Endothelial cell (in vitro differentiated cells): ENCODE results near the gene CHST13. TPM values are rescaled to one million over a fixed set of nuclear protein-coding genes. Genes with fewer than 3 reads are reported as not detected.

ENCODE experiments used
- DNase-seq: peaks from one replicate; pipeline ENCODE4 v3.0.0; 2021; ENCODE audit warnings: low spot score
- H3K27ac Mint-ChIP-seq: one replicate; pipeline ENCODE4 v1.8.0; 2021; ENCODE audit warnings: mixed read lengths, inconsistent platforms; ENCODE audit not compliant: unreplicated experiment
- H3K27me3 Mint-ChIP-seq: one replicate; pipeline ENCODE4 v1.8.0; 2021; ENCODE audit warnings: mild to moderate bottlenecking, moderate library complexity, mixed read lengths, inconsistent platforms; ENCODE audit not compliant: unreplicated experiment
- H3K36me3 Mint-ChIP-seq: one replicate; pipeline ENCODE4 v1.8.0; 2021; ENCODE audit warnings: mild to moderate bottlenecking, low read depth, mixed read lengths, inconsistent platforms; ENCODE audit not compliant: unreplicated experiment
- H3K4me1 Mint-ChIP-seq: one replicate; pipeline ENCODE4 v1.8.0; 2021; ENCODE audit warnings: mild to moderate bottlenecking, mixed read lengths, inconsistent platforms; ENCODE audit not compliant: unreplicated experiment
- H3K4me3 Mint-ChIP-seq: one replicate; pipeline ENCODE4 v1.8.0; 2021; ENCODE audit warnings: mild to moderate bottlenecking, mixed read lengths, inconsistent platforms; ENCODE audit not compliant: unreplicated experiment
- H3K9me3 Mint-ChIP-seq: one replicate; pipeline ENCODE4 v1.8.0; 2021; ENCODE audit warnings: mixed read lengths, inconsistent platforms; ENCODE audit not compliant: unreplicated experiment
- CTCF ChIP-seq: fragments of 200-600 bp; sonication (generic); IDR thresholded peaks from one replicate; pipeline ENCODE4 v1.5.0; 2021; ENCODE audit warnings: antibody characterized with exemption; ENCODE audit not compliant: unreplicated experiment
- total RNA-seq: library from RNA; stranded (reverse); fragmentation: NEBNext Ultra II Directional; extraction: Animal tissue kit (Norgen Biotek cat#: 25700); gene quantifications from one replicate; pipeline ENCODE4 v1.2.1, GENCODE V29; 2021; ENCODE audit not compliant: unreplicated experiment

The CHST13 gene
- total RNA-seq, 1 donor from 2014 or later: not detected

- H3K4me3 Mint-ChIP-seq: no peak overlapping the region
- no peak overlapping the region for H3K27ac Mint-ChIP-seq
- peaks cover 14% of the 10 kb centered on the region for H3K4me1 Mint-ChIP-seq
- no peaks in the 10 kb centered on the region for H3K9me3 Mint-ChIP-seq
- TF ChIP-seq CTCF: no peak
- peaks cover 7% of the 10 kb centered on the region for H3K27me3 Mint-ChIP-seq
- peaks cover 4% of the 10 kb centered on the region for H3K36me3 Mint-ChIP-seq
- DNase-seq: no peak
These were observed 34.9 kb upstream of the CHST13 start for GRCh38 chr3:126488886-126489569.

- Mint-ChIP-seq H3K27ac (no peak overlapping the region), H3K9me3 (no peaks in the 10 kb centered on the region), H3K4me1 (peaks cover 14% of the 10 kb centered on the region), H3K27me3 (peaks cover 10% of the 10 kb centered on the region), H3K36me3 (no peaks in the 10 kb centered on the region), H3K4me3 (no peak overlapping the region)
- DNase-seq: no peak
- no peak for TF ChIP-seq CTCF
These were observed 33.3 kb upstream of the CHST13 start for GRCh38 chr3:126490619-126491018.

GRCh38 chr3:126491221-126492013 lies 32.5 kb upstream of the CHST13 start:
- Mint-ChIP-seq H3K9me3 (no peaks in the 10 kb centered on the region), H3K4me3 (no peak overlapping the region), H3K36me3 (no peaks in the 10 kb centered on the region), H3K27ac (no peak overlapping the region), H3K27me3 (peaks cover 10% of the 10 kb centered on the region), H3K4me1 (peaks cover 12% of the 10 kb centered on the region)
- DNase-seq: no peak
- TF ChIP-seq CTCF: no peak

GRCh38 chr3:126493051-126493450 lies 30.9 kb upstream of the CHST13 start:
- H3K4me1 Mint-ChIP-seq: peaks cover 4% of the 10 kb centered on the region
- H3K4me3 Mint-ChIP-seq: no peak overlapping the region
- DNase-seq: no peak
- no peak overlapping the region for H3K27ac Mint-ChIP-seq
- H3K9me3 Mint-ChIP-seq: no peaks in the 10 kb centered on the region
- H3K36me3 Mint-ChIP-seq: no peaks in the 10 kb centered on the region
- no peak for TF ChIP-seq CTCF
- H3K27me3 Mint-ChIP-seq: peaks cover 10% of the 10 kb centered on the region

GRCh38 chr3:126493739-126494138 lies 30.2 kb upstream of the CHST13 start:
- Mint-ChIP-seq H3K36me3 (no peaks in the 10 kb centered on the region), H3K27ac (no peak overlapping the region), H3K27me3 (peaks cover 10% of the 10 kb centered on the region), H3K4me3 (no peak overlapping the region), H3K4me1 (peaks cover 4% of the 10 kb centered on the region), H3K9me3 (no peaks in the 10 kb centered on the region)
- DNase-seq: no peak
- no peak for TF ChIP-seq CTCF
